Panc1 (cell line): ENCODE data around the gene PGK1. TPM values are rescaled to one million over a fixed set of nuclear protein-coding genes. Genes with fewer than 3 reads are reported as not detected.
"Not testable (repeated sequence)": the region's sequence is repeated elsewhere in the genome, so short reads cannot be mapped to it uniquely, and the experiment has no call there.

Source experiments
- ATAC-seq: fragments of 200-7000 bp; cut with Tn5 transposase; 2 replicates; pipeline ENCODE4 v1.9.1; 2020; ENCODE audit warnings: mild to moderate bottlenecking, moderate library complexity
- BruUV-seq: library from RNA; stranded (reverse); fragments of 400-500 nt; replicated peaks from 2 replicates; lab custom pipeline; 2021; lab: Mats Ljungman, UMichigan
- CTCF ChIA-PET: fragments of 300-600 bp; sonication (Branson Sonifier 250); formaldehyde crosslinking; loops from one replicate; lab custom pipeline; 2022; ENCODE audit warnings: antibody characterized with exemption; lab: Charles Lee
- POLR2A ChIA-PET: fragments of 300-600 bp; sonication (Branson Sonifier 250); formaldehyde crosslinking; loops from one replicate; lab custom pipeline; 2022; ENCODE audit warnings: antibody characterized with exemption; lab: Charles Lee
- DNase-seq: peaks from one replicate; pipeline ENCODE4 v3.0.0-alpha.2; 2010; ENCODE audit warnings: low read depth, low spot score
- H3K27ac ChIP-seq: 2 replicates; pipeline ENCODE4 v1.5.1; 2011; ENCODE audit warnings: mild to moderate bottlenecking, low read length, inconsistent platforms
- H3K27me3 ChIP-seq: fragments of 200-500 bp; sonication (Bioruptor generic); 2 replicates; pipeline ENCODE4 v1.6.0; 2014; ENCODE audit warnings: low read length, inconsistent platforms; ENCODE audit not compliant: control insufficient read depth, insufficient read depth
- H3K36me3 ChIP-seq: fragments of 200-500 bp; sonication (Bioruptor generic); 2 replicates; pipeline ENCODE4 v1.5.1; 2014; ENCODE audit warnings: inconsistent platforms, mild to moderate bottlenecking, low read length, moderate library complexity; ENCODE audit not compliant: control insufficient read depth, insufficient read depth
- H3K4me1 ChIP-seq: 2 replicates; pipeline ENCODE4 v1.5.1; 2011; ENCODE audit warnings: inconsistent platforms, mild to moderate bottlenecking, low read length, moderate library complexity; ENCODE audit not compliant: control insufficient read depth, insufficient read depth
- H3K4me3 ChIP-seq, 2 experiments: 2 replicates each; pipeline ENCODE4 v1.5.1; 2011 to 2012; ENCODE audit warnings: low read depth in 2 of 2, low read length in 2 of 2, mild to moderate bottlenecking in 2 of 2, inconsistent platforms in 1 of 2, moderate library complexity in 1 of 2
- H3K9me3 ChIP-seq: fragments of 200-500 bp; sonication (Bioruptor generic); 2 replicates; pipeline ENCODE4 v1.5.1; 2014; ENCODE audit warnings: low read depth, mild to moderate bottlenecking, inconsistent platforms, low read length, moderate library complexity; ENCODE audit not compliant: control insufficient read depth, insufficient read depth
- POLR2AphosphoS5 ChIP-seq: IDR thresholded peaks from 2 replicates; pipeline ENCODE4 v1.6.1; 2012; ENCODE audit warnings: mild to moderate bottlenecking, low read depth, low read length, moderate library complexity
- SIN3A ChIP-seq: IDR thresholded peaks from 2 replicates; pipeline ENCODE4 v1.6.1; 2012; ENCODE audit warnings: low read depth, mild to moderate bottlenecking, low read length, moderate library complexity, borderline replicate concordance; ENCODE audit not compliant: insufficient read depth
- TCF7L2 ChIP-seq: IDR thresholded peaks from 2 replicates; pipeline ENCODE4 v1.6.1; 2011; ENCODE audit warnings: mild to moderate bottlenecking, low read depth, low read length, inconsistent platforms
- in situ Hi-C: cut with HindIII; loops from 2 replicates; pipeline ENCODE4 v1.10.0; 2016; ENCODE audit warnings: low sequenced_read_pairs, low pct_unique_long_range_greater_than_20kb
- intact Hi-C: fragments of 100-400 bp; cut with micrococcal nuclease; formaldehyde crosslinking; loops from one replicate; pipeline ENCODE4 v1.10.0; 2022; ENCODE audit not compliant: unreplicated experiment
- total RNA-seq: library from RNA; stranded (reverse); gene quantifications from one replicate; pipeline ENCODE4 v1.2.1, GENCODE V29; 2021; ENCODE audit not compliant: unreplicated experiment
- TF ChIP-seq, protein P1 (sequence below), 2 experiments: IDR thresholded peaks; 2 replicates each; pipeline ENCODE4 v1.6.1; 2011 to 2012; ENCODE audit warnings: low read depth in 2 of 2, control low read depth in 1 of 2, low read length in 1 of 2, mild to moderate bottlenecking in 1 of 2, moderate library complexity in 1 of 2; ENCODE audit not compliant: insufficient read depth in 1 of 2
- TF ChIP-seq, protein P2 (sequence below): fragments of 450-650 bp; IDR thresholded peaks from 2 replicates; pipeline ENCODE4 v1.5.1; 2017; ENCODE audit warnings: mild to moderate bottlenecking

PGK1 gene
- total RNA-seq, 1 experiment from 2014 or later: 541 TPM

- ATAC-seq (peak; percentile 99), DNase-seq (peak; percentile 36)
- POLR2A ChIA-PET: no interaction called here
- H3K27ac ChIP-seq: peak within 1 kb of the TSS; percentile 79
- intact Hi-C loops (no loop called here), in situ Hi-C loops (no loop called here)
- TF ChIP-seq POLR2AphosphoS5 (peak; percentile 72), SIN3A (0 out of 2 replicates have a peak, but pooled peaks have one; percentile 23), TCF7L2 (no peak)
- TF ChIP-seq, protein P1, sequence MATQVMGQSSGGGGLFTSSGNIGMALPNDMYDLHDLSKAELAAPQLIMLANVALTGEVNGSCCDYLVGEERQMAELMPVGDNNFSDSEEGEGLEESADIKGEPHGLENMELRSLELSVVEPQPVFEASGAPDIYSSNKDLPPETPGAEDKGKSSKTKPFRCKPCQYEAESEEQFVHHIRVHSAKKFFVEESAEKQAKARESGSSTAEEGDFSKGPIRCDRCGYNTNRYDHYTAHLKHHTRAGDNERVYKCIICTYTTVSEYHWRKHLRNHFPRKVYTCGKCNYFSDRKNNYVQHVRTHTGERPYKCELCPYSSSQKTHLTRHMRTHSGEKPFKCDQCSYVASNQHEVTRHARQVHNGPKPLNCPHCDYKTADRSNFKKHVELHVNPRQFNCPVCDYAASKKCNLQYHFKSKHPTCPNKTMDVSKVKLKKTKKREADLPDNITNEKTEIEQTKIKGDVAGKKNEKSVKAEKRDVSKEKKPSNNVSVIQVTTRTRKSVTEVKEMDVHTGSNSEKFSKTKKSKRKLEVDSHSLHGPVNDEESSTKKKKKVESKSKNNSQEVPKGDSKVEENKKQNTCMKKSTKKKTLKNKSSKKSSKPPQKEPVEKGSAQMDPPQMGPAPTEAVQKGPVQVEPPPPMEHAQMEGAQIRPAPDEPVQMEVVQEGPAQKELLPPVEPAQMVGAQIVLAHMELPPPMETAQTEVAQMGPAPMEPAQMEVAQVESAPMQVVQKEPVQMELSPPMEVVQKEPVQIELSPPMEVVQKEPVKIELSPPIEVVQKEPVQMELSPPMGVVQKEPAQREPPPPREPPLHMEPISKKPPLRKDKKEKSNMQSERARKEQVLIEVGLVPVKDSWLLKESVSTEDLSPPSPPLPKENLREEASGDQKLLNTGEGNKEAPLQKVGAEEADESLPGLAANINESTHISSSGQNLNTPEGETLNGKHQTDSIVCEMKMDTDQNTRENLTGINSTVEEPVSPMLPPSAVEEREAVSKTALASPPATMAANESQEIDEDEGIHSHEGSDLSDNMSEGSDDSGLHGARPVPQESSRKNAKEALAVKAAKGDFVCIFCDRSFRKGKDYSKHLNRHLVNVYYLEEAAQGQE (IDR thresholded peaks at IDR 0.05; ENCODE audit: insufficient read depth in 1 of 2, low read depth in 2 of 2, low read length in 1 of 2): no peak
- no peaks in the 10 kb centered on the region for H3K4me1 ChIP-seq
- CTCF ChIA-PET: no interaction called here
- no peaks in the 10 kb centered on the region for H3K27me3 ChIP-seq
- H3K36me3 ChIP-seq: no peaks in the 10 kb centered on the region; the same call in 1 of the 2 replicates
- peak within 1 kb of the TSS; percentile 76 to 85 for H3K4me3 ChIP-seq
- no peaks in the 10 kb centered on the region for H3K9me3 ChIP-seq
- TSS peak; percentile 63 for BruUV-seq
Observed at GRCh38 chrX:78139160-78140123, 35.4 kb downstream of the PGK1 start, which contains the start of gene TAF9B. TAF9B (minus strand) TSS chrX:78139650; CDS start chrX:78139611, 39 bp downstream.

DNA sequence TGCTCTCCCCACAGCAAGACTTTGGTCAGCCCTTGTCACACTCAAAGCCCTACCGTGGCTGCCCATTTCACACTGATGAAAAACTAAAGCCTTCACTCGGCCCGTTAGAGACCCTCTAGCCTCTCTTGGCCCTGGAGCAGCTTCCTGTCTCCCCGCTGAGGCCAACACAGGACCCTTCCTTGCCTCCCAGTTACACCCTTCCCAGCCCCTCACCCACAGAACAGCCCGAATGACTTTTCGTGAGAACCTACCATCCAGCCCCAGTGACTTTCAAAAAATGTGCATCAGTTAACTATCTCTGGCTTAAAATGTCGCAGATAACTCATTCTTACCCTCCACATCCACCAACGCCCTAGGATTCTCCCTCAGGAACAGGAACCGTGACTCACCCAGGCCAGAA, 36.2 kb downstream of the PGK1 start:
- DNase-seq (no peak), ATAC-seq (no peak)
- H3K27ac ChIP-seq: peak overlapping the region; percentile 79; the same call in 1 of the 2 replicates
- H3K4me1 ChIP-seq: no peaks in the 10 kb centered on the region
- CTCF ChIA-PET: no interaction called here
- intact Hi-C loops (no loop called here), in situ Hi-C loops (no loop called here)
- H3K9me3 ChIP-seq: no peaks in the 10 kb centered on the region
- H3K36me3 ChIP-seq: no peaks in the 10 kb centered on the region; the same call in 1 of the 2 replicates
- no TSS peak for BruUV-seq
- POLR2A ChIA-PET: no interaction called here
- TF ChIP-seq, protein P1 (IDR thresholded peaks at IDR 0.05; ENCODE audit: insufficient read depth in 1 of 2, low read depth in 2 of 2, low read length in 1 of 2): no peak
- TF ChIP-seq SIN3A (no peak), POLR2AphosphoS5 (no peak)
- TF ChIP-seq, protein P2, sequence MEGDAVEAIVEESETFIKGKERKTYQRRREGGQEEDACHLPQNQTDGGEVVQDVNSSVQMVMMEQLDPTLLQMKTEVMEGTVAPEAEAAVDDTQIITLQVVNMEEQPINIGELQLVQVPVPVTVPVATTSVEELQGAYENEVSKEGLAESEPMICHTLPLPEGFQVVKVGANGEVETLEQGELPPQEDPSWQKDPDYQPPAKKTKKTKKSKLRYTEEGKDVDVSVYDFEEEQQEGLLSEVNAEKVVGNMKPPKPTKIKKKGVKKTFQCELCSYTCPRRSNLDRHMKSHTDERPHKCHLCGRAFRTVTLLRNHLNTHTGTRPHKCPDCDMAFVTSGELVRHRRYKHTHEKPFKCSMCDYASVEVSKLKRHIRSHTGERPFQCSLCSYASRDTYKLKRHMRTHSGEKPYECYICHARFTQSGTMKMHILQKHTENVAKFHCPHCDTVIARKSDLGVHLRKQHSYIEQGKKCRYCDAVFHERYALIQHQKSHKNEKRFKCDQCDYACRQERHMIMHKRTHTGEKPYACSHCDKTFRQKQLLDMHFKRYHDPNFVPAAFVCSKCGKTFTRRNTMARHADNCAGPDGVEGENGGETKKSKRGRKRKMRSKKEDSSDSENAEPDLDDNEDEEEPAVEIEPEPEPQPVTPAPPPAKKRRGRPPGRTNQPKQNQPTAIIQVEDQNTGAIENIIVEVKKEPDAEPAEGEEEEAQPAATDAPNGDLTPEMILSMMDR: no peak
- peak overlapping the region; percentile 76 to 85 for H3K4me3 ChIP-seq
- H3K27me3 ChIP-seq: no peaks in the 10 kb centered on the region

- intact Hi-C loops, H3K36me3 ChIP-seq, BruUV-seq, ATAC-seq, H3K9me3 ChIP-seq, H3K4me3 ChIP-seq, H3K27me3 ChIP-seq, POLR2A ChIA-PET, H3K4me1 ChIP-seq, H3K27ac ChIP-seq, CTCF ChIA-PET, in situ Hi-C loops, DNase-seq: not testable (repeated sequence)
Observed at GRCh38 chrX:78147002-78147540, 43.0 kb downstream of the PGK1 start.

GRCh38 chrX:78157373-78157772, 53.3 kb downstream of the PGK1 start:
- POLR2A ChIA-PET, H3K4me3 ChIP-seq, H3K4me1 ChIP-seq, ATAC-seq, H3K27me3 ChIP-seq, in situ Hi-C loops, H3K27ac ChIP-seq, DNase-seq, BruUV-seq, H3K36me3 ChIP-seq, intact Hi-C loops, H3K9me3 ChIP-seq: not testable (repeated sequence)
- CTCF ChIA-PET: interaction anchor here (0.6 kb wide), 1 partner anchor 398 kb away, joined by 4 read pairs; no protein-coding TSS in a partner anchor
